Fibroblast of lung (primary cell): ENCODE data around the gene AGBL1. TPM values are rescaled to one million over a fixed set of nuclear protein-coding genes. Genes with fewer than 3 reads are reported as not detected.

ENCODE experiments used
- DNase-seq, 2 donors: peaks; one replicate each; pipeline versions ENCODE4 v3.0.0 to v3.0.0-alpha.2; 2010; ENCODE audit warnings: low read depth in 2 of 2
- H2AFZ ChIP-seq: 2 replicates; pipeline ENCODE4 v1.5.1; 2012; ENCODE audit warnings: low read length, control low read depth, inconsistent platforms
- H3K27ac ChIP-seq: 2 replicates; pipeline ENCODE4 v1.5.1; 2011; ENCODE audit warnings: low read length, control low read depth; ENCODE audit not compliant: insufficient read depth
- H3K27me3 ChIP-seq: 2 replicates; pipeline ENCODE4 v1.5.1; 2011; ENCODE audit warnings: mild to moderate bottlenecking, low read length; ENCODE audit not compliant: control insufficient read depth, insufficient read depth
- H3K36me3 ChIP-seq: 2 replicates; pipeline ENCODE4 v1.5.1; 2011; ENCODE audit warnings: low read length; ENCODE audit not compliant: control insufficient read depth, insufficient read depth
- H3K4me1 ChIP-seq: 2 replicates; pipeline ENCODE4 v1.5.1; 2011; ENCODE audit warnings: low read length; ENCODE audit not compliant: control insufficient read depth, insufficient read depth; ENCODE audit errors: extremely low read depth
- H3K4me2 ChIP-seq: 2 replicates; pipeline ENCODE4 v1.5.1; 2011; ENCODE audit warnings: low read length, control low read depth; ENCODE audit not compliant: insufficient read depth; ENCODE audit errors: extremely low read depth
- H3K4me3 ChIP-seq, 4 experiments: fragments of 200-600 bp in 1 of 4; sonication (generic) in 1 of 4; replicated peaks in 1 of 4; 2 replicates each; pipeline ENCODE4 v1.5.1; 2011 to 2016; ENCODE audit warnings: low read length in 4 of 4, low read depth in 3 of 4, mild to moderate bottlenecking in 3 of 4, control low read depth in 2 of 4, inconsistent platforms in 1 of 4, mixed read lengths in 1 of 4; ENCODE audit not compliant: insufficient read depth in 1 of 4; ENCODE audit errors: control extremely low read depth in 1 of 4
- H3K79me2 ChIP-seq: 2 replicates; pipeline ENCODE4 v1.5.1; 2012; ENCODE audit warnings: mild to moderate bottlenecking, low read length, inconsistent platforms; ENCODE audit not compliant: control insufficient read depth, insufficient read depth
- H3K9ac ChIP-seq: 2 replicates; pipeline ENCODE4 v1.5.1; 2011; ENCODE audit warnings: mild to moderate bottlenecking, low read length, control low read depth; ENCODE audit not compliant: insufficient read depth
- H3K9me3 ChIP-seq: 2 replicates; pipeline ENCODE4 v1.5.1; 2012; ENCODE audit warnings: low read depth, low read length; ENCODE audit not compliant: control insufficient read depth, insufficient read depth
- H4K20me1 ChIP-seq: 2 replicates; pipeline ENCODE4 v1.5.1; 2011; ENCODE audit warnings: low read length; ENCODE audit not compliant: control insufficient read depth, insufficient read depth; ENCODE audit errors: extremely low read depth
- CTCF ChIP-seq, 2 donors: IDR thresholded peaks in 1 of 2; conservative IDR thresholded peaks in 1 of 2; 1 replicate in 1 of 2; 2 replicates in 1 of 2; pipeline ENCODE4 v1.5.1; 2011 to 2012; ENCODE audit warnings: low read length in 2 of 2, control low read depth in 1 of 2, inconsistent platforms in 1 of 2, low read depth in 1 of 2, mild to moderate bottlenecking in 1 of 2
- EZH2 ChIP-seq: IDR thresholded peaks from 2 replicates; pipeline ENCODE4 v1.5.1; 2012; ENCODE audit warnings: low read length, control low read depth, mild to moderate bottlenecking; ENCODE audit errors: missing control alignments
- polyA plus RNA-seq, 2 donors: library from polyadenylated mRNA; depleted of rRNA in 1 of 2; stranded (reverse) in 1 of 2; unstranded in 1 of 2; fragments of >200 nt; gene quantifications; 2 replicates each; pipeline ENCODE4 v1.2.1, GENCODE V29; 2011 to 2012; ENCODE audit warnings: missing spikeins in 1 of 2
- total RNA-seq: library from RNA; depleted of rRNA; stranded (reverse); fragments of >200 nt; gene quantifications from 2 replicates; pipeline ENCODE4 v1.2.1, GENCODE V29; 2014

AGBL1 gene
- total and polyA plus RNA-seq, 2 donors (not counting 1 experiment from before 2014, with no cell fraction given): not detected

GRCh38 chr15:86266896-86267484 lies 187.3 kb downstream of the AGBL1 start:
- Histone ChIP-seq H3K27me3 (no peaks in the 10 kb centered on the region), H2AFZ (no peak overlapping the region), H3K36me3 (no peaks in the 10 kb centered on the region), H3K9ac (no peak overlapping the region), H3K4me2 (no peak overlapping the region), H3K4me1 (no peaks in the 10 kb centered on the region), H3K9me3 (no peaks in the 10 kb centered on the region), H3K27ac (no peak overlapping the region), H3K4me3 (no peak overlapping the region), H3K79me2 (no peaks in the 10 kb centered on the region), H4K20me1 (no peaks in the 10 kb centered on the region)
- DNase-seq: peak in 1 of 2 donors; percentile 68
- TF ChIP-seq CTCF (conservative IDR thresholded peaks at IDR 0.05 in 1 of 2, IDR thresholded peaks at IDR 0.05 in 1 of 2; ENCODE audit: low read depth in 1 of 2, low read length in 2 of 2) (no peak), EZH2 (no peak)

GRCh38 chr15:86267892-86268291 lies 188.2 kb downstream of the AGBL1 start:
- no peak overlapping the region for H3K4me2 ChIP-seq
- no peaks in the 10 kb centered on the region for H3K27me3 ChIP-seq
- no peak overlapping the region for H3K4me3 ChIP-seq
- H3K9me3 ChIP-seq: no peaks in the 10 kb centered on the region
- no peaks in the 10 kb centered on the region for H3K79me2 ChIP-seq
- H2AFZ ChIP-seq: no peak overlapping the region
- no peak for TF ChIP-seq EZH2
- TF ChIP-seq CTCF (conservative IDR thresholded peaks at IDR 0.05 in 1 of 2, IDR thresholded peaks at IDR 0.05 in 1 of 2; ENCODE audit: low read depth in 1 of 2, low read length in 2 of 2): no peak
- H3K9ac ChIP-seq: no peak overlapping the region
- no peaks in the 10 kb centered on the region for H4K20me1 ChIP-seq
- no peaks in the 10 kb centered on the region for H3K4me1 ChIP-seq
- H3K36me3 ChIP-seq: no peaks in the 10 kb centered on the region
- no peak overlapping the region for H3K27ac ChIP-seq
- DNase-seq: peak in 1 of 2 donors; percentile 67

GRCh38 chr15:86268558-86268957 lies 188.9 kb downstream of the AGBL1 start:
- Histone ChIP-seq H4K20me1 (no peaks in the 10 kb centered on the region), H3K27me3 (no peaks in the 10 kb centered on the region), H3K9me3 (no peaks in the 10 kb centered on the region), H3K4me3 (no peak overlapping the region), H3K27ac (no peak overlapping the region), H3K36me3 (no peaks in the 10 kb centered on the region), H3K4me1 (no peaks in the 10 kb centered on the region), H3K9ac (no peak overlapping the region), H2AFZ (no peak overlapping the region), H3K79me2 (no peaks in the 10 kb centered on the region), H3K4me2 (no peak overlapping the region)
- TF ChIP-seq EZH2: no peak
- TF ChIP-seq CTCF (conservative IDR thresholded peaks at IDR 0.05 in 1 of 2, IDR thresholded peaks at IDR 0.05 in 1 of 2; ENCODE audit: low read depth in 1 of 2, low read length in 2 of 2): no peak
- DNase-seq: no peak
